GM12878 (cell line): ENCODE data around the gene MMP27. TPM values are rescaled to one million over a fixed set of nuclear protein-coding genes. Genes with fewer than 3 reads are reported as not detected.

ENCODE experiments used
- ATAC-seq: fragments of 200-7000 bp; cut with Tn5 transposase; 3 replicates; pipeline ENCODE4 v1.9.1; 2020; ENCODE audit warnings: mild to moderate bottlenecking, moderate library complexity
- BruUV-seq: library from RNA; stranded (reverse); fragments of 400-500 nt; replicated peaks from 2 replicates; lab custom pipeline; 2021; lab: Mats Ljungman, UMichigan
- CTCF ChIA-PET: fragments of 300-600 bp; sonication (Branson Sonifier 250); formaldehyde crosslinking; extraction: SDS; loops from one replicate; lab custom pipeline; 2021; ENCODE audit warnings: inconsistent platforms; lab: Yijun Ruan, JAX
- POLR2A ChIA-PET: fragments of 350-600 bp; formaldehyde crosslinking; extraction: SDS; loops from one replicate; lab custom pipeline; 2021; ENCODE audit warnings: inconsistent platforms; lab: Charles Lee
- RAD21 ChIA-PET: fragments of 300-600 bp; sonication (Branson Sonifier 250); formaldehyde crosslinking; loops from one replicate; lab custom pipeline; 2023; ENCODE audit warnings: antibody characterized with exemption; ENCODE audit not compliant: unreplicated experiment; lab: Charles Lee
- SMC1A ChIA-PET: fragments of 300-600 bp; sonication (Branson Sonifier 250); formaldehyde crosslinking; loops from one replicate; lab custom pipeline; 2023; ENCODE audit not compliant: unreplicated experiment, uncharacterized antibody; lab: Charles Lee
- DNase-seq: peaks from one replicate; pipeline ENCODE4 v3.0.0-alpha.2; 2011; ENCODE audit warnings: low read depth, low spot score
- FAIRE-seq: peaks from 3 replicates; lab custom pipeline; 2011; peaks lifted over from hg19 to GRCh38; lab: Jason Lieb, UNC
- H2AFZ ChIP-seq: 2 replicates; pipeline ENCODE4 v1.6.0; 2011; ENCODE audit warnings: low read depth, low read length, control low read depth; ENCODE audit not compliant: control insufficient read depth
- H3K27ac ChIP-seq: 2 replicates; pipeline ENCODE4 v1.5.1; 2011; ENCODE audit warnings: control low read depth; ENCODE audit not compliant: control insufficient read depth, insufficient read depth
- H3K27me3 ChIP-seq, 2 experiments: replicated peaks in 1 of 2; 2 replicates each; pipeline versions ENCODE4 v1.6.0 to v1.6.1; 2011; ENCODE audit warnings: low read length in 1 of 2; ENCODE audit not compliant: control insufficient read depth in 2 of 2, insufficient read depth in 2 of 2
- H3K36me3 ChIP-seq, 2 experiments: 2 replicates each; pipeline ENCODE4 v1.5.1; 2011; ENCODE audit warnings: low read length in 1 of 2; ENCODE audit not compliant: control insufficient read depth in 2 of 2, insufficient read depth in 2 of 2
- H3K4me1 ChIP-seq: 2 replicates; pipeline ENCODE4 v1.6.1; 2011; ENCODE audit warnings: mild to moderate bottlenecking, low read length, moderate library complexity, mixed read lengths; ENCODE audit not compliant: control insufficient read depth, insufficient read depth
- H3K4me2 ChIP-seq: 2 replicates; pipeline ENCODE4 v1.6.0; 2011; ENCODE audit warnings: control low read depth; ENCODE audit not compliant: control insufficient read depth, insufficient read depth
- H3K4me3 ChIP-seq: fragments of 200-600 bp; sonication (generic); 2 replicates; pipeline ENCODE4 v1.5.1; 2016
- H3K79me2 ChIP-seq: 2 replicates; pipeline ENCODE4 v1.6.0; 2011; ENCODE audit warnings: low read length; ENCODE audit not compliant: control insufficient read depth, insufficient read depth
- H3K9ac ChIP-seq: 2 replicates; pipeline ENCODE4 v1.8.0; 2011; ENCODE audit warnings: low read length, control low read depth, mixed read lengths; ENCODE audit not compliant: control insufficient read depth, insufficient read depth
- H3K9me3 ChIP-seq: replicated peaks from 3 replicates; pipeline ENCODE4 v1.5.1; 2011; ENCODE audit warnings: mild to moderate bottlenecking, low read length; ENCODE audit not compliant: control insufficient read depth, insufficient read depth
- H4K20me1 ChIP-seq: 2 replicates; pipeline ENCODE4 v1.6.0; 2011; ENCODE audit not compliant: control insufficient read depth, insufficient read depth
- CUX1 ChIP-seq: IDR thresholded peaks from 2 replicates; pipeline ENCODE4 v1.6.1; 2012; ENCODE audit warnings: improper control_type of control experiment, low read depth, low read length; ENCODE audit not compliant: insufficient replicate concordance
- ETV6 ChIP-seq, 2 experiments: fragments of 450-650 bp in 1 of 2; IDR thresholded peaks in 1 of 2; conservative IDR thresholded peaks in 1 of 2; 2 replicates each; pipeline ENCODE4 v1.6.1; 2014; ENCODE audit warnings: antibody characterized with exemption in 1 of 2, borderline replicate concordance in 1 of 2, low read depth in 1 of 2, mild to moderate bottlenecking in 1 of 2, moderate library complexity in 1 of 2
- KLF5 ChIP-seq: fragments of 450-650 bp; IDR thresholded peaks from 2 replicates; pipeline ENCODE4 v1.6.1; 2014; ENCODE audit warnings: mild to moderate bottlenecking; ENCODE audit not compliant: partially characterized antibody
- SPI1 ChIP-seq: IDR thresholded peaks from 2 replicates; pipeline ENCODE4 v1.6.1; 2011; ENCODE audit warnings: low read depth, mild to moderate bottlenecking, low read length, moderate library complexity, borderline replicate concordance; ENCODE audit not compliant: insufficient read depth
- SREBF1 ChIP-seq: IDR thresholded peaks from 2 replicates; pipeline ENCODE4 v1.6.1; 2012; ENCODE audit warnings: mild to moderate bottlenecking, low read length
- SRF ChIP-seq, 2 experiments: IDR thresholded peaks; 2 replicates each; pipeline ENCODE4 v1.6.1; 2011; ENCODE audit warnings: low read depth in 2 of 2, low read length in 2 of 2, mild to moderate bottlenecking in 1 of 2, moderate library complexity in 1 of 2
- WGBS: methylation state at CpG from one replicate; pipeline ENCODE4 v1.1.6; 2016; ENCODE audit warnings: low lambda C conversion rate; ENCODE audit not compliant: insufficient replicate concordance, insufficient coverage; ENCODE audit errors: missing lambda C conversion rate; 5-methylcytosine and 5-hydroxymethylcytosine counted together
- in situ Hi-C: fragments of 300-500 bp; cut with MboI; formaldehyde crosslinking; loops from 9 replicates; pipeline ENCODE4 v1.14.3; 2018; ENCODE audit warnings: mixed read lengths
- intact Hi-C: fragments of 100-400 bp; cut with micrococcal nuclease; formaldehyde crosslinking; loops from one replicate; pipeline ENCODE4 v1.14.2; 2022; ENCODE audit not compliant: unreplicated experiment
- polyA plus RNA-seq, 11 experiments: library from polyadenylated mRNA; depleted of rRNA in 4 of 11; unstranded in 6 of 11; stranded (reverse) in 5 of 11; fragments of >200 nt; fragmentation: Nextera tagmentation in 4 of 11; fragmentation: Illumina TruSeq in 1 of 11; extraction: Ambion mirVana in 4 of 11; extraction: Trizol in 1 of 11; gene quantifications; 1 replicate in 1 of 11; 2 replicates in 10 of 11; pipeline versions ENCODE4 v1.2.1 to v1.2.3, GENCODE V29; 2011 to 2016; ENCODE audit warnings: inconsistent platforms in 2 of 11, missing spikeins in 2 of 11, low read depth in 1 of 11
- total RNA-seq, 4 experiments: library from RNA; depleted of rRNA in 3 of 4; stranded (reverse); fragments of >200 nt in 3 of 4; fragmentation: Illumina TruSeq in 1 of 4; extraction: Trizol in 1 of 4; gene quantifications; 2 replicates each; pipeline versions ENCODE4 v1.2.1 to v1.2.3, GENCODE V29; 2013 to 2021
- TF ChIP-seq, protein P1 (sequence below): IDR thresholded peaks from 2 replicates; pipeline ENCODE4 v1.6.1; 2011; ENCODE audit warnings: borderline replicate concordance, low read depth, mild to moderate bottlenecking, moderate library complexity, mixed read lengths, low read length; ENCODE audit not compliant: insufficient read depth; ENCODE audit errors: extremely low read length
- TF ChIP-seq, protein P2 (sequence below): fragments of 450-650 bp; IDR thresholded peaks from 2 replicates; pipeline ENCODE4 v1.6.1; 2014; ENCODE audit warnings: mild to moderate bottlenecking

The MMP27 gene
- total and polyA plus RNA-seq, 10 of the 15 experiments (the other 5 are each of a cell fraction or from before 2014, with no cell fraction given) = not detected

DNA sequence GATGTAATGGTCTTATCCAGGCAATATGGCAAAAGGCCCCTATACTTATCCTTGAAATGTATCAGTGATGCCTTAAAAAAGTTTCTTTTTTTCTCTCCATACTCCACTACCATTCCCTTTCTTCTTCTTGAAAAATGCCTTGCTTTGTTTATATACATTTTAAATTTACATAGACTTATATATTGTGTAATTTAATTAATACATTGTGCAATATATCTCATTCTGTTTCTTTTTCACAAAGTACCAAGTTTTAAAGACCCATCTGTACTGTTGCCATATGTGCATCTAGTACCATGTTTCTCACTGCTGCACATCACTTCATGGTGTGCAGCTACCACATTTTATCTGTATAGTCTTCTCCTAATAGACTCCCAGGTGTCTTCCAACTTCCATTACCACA, 11.7 kb upstream of the MMP27 start (continued):
- TF ChIP-seq CUX1 (no peak), KLF5 (no peak), SREBF1 (no peak)

GRCh38 chr11:102716527-102716926, 11.0 kb upstream of the MMP27 start:
- Histone ChIP-seq H3K36me3 (no peaks in the 10 kb centered on the region), H2AFZ (no peak overlapping the region), H3K79me2 (no peaks in the 10 kb centered on the region), H3K27ac (no peak overlapping the region), H3K4me1 (no peaks in the 10 kb centered on the region), H3K4me3 (no peak overlapping the region), H4K20me1 (no peaks in the 10 kb centered on the region), H3K9ac (no peak overlapping the region), H3K9me3 (no peaks in the 10 kb centered on the region), H3K27me3 (no peaks in the 10 kb centered on the region; a peak in 1 of 4 replicates), H3K4me2 (no peak overlapping the region)
- no TSS peak for BruUV-seq
- TF ChIP-seq, protein P1, sequence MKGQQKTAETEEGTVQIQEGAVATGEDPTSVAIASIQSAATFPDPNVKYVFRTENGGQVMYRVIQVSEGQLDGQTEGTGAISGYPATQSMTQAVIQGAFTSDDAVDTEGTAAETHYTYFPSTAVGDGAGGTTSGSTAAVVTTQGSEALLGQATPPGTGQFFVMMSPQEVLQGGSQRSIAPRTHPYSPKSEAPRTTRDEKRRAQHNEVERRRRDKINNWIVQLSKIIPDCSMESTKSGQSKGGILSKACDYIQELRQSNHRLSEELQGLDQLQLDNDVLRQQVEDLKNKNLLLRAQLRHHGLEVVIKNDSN = no peak
- TF ChIP-seq SPI1 = peak; percentile 88
- no peak for TF ChIP-seq ETV6 (conservative IDR thresholded peaks at IDR 0.05 in 1 of 2, IDR thresholded peaks at IDR 0.05 in 1 of 2; ENCODE audit: borderline replicate concordance in 1 of 2, low read depth in 1 of 2)
- TF ChIP-seq, protein P2, sequence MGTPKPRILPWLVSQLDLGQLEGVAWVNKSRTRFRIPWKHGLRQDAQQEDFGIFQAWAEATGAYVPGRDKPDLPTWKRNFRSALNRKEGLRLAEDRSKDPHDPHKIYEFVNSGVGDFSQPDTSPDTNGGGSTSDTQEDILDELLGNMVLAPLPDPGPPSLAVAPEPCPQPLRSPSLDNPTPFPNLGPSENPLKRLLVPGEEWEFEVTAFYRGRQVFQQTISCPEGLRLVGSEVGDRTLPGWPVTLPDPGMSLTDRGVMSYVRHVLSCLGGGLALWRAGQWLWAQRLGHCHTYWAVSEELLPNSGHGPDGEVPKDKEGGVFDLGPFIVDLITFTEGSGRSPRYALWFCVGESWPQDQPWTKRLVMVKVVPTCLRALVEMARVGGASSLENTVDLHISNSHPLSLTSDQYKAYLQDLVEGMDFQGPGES = no peak
- TF ChIP-seq SRF (IDR thresholded peaks at IDR 0.05; ENCODE audit: low read depth in 2 of 2, low read length in 2 of 2) = no peak
- in situ Hi-C loops (no loop called here), intact Hi-C loops (no loop called here)
- FAIRE-seq = no peak
- ATAC-seq = peak; percentile 74
- ChIA-PET CTCF (no interaction called here), POLR2A (no interaction called here), RAD21 (no interaction called here), SMC1A (no interaction called here)
- DNase-seq = no peak
- 0% methylated on average over 1 of the region's 1 CpG for WGBS
